ENCODE measurements around the gene CNOT2.

Gene CNOT2

DNA sequence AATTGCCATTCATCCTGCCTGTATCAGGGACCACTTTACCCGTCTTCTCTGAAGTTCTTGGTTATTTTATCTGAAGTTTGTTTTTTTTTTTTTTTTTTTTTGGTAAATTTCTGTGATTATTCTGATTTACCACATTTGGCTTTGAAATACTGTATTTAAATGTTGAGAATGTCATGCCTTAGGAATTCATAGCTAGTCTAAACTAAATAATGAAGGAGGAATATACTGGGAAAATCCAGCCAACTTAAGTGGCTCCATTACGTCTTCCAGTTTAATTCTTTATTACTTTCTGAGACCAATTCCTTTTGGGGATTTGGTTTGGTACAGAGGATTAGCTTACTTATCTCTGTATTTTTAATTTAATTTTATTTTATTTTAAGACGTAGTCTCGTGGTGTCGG is 62.6 kb downstream of the CNOT2 start:
- DNase-seq (ENCODE audit: low spot score), result no peak

- DNase-seq (ENCODE audit: low spot score), result no peak
These were observed 63.4 kb downstream of the CNOT2 start for GRCh38 chr12:70306676-70307075.

DNA sequence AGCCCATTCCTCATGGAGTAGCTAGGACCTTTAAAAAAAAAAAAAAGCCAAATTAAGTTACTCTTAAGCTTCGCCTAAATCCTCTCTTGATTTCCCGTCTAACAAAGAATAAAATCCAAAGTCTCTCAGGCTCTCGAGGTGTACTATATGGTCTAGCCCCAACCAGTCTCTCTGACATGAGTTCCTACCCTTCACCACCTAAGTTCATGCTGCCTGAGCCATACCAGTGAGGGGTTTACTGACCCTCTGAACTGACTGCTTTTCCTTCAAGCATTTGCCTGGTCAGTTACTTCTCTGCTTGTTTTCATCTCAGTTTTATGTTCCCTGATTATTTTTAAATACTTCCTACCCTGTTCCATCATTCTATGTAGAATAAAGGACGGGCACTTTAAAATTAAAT is 64.6 kb downstream of the CNOT2 start:
- no peak for DNase-seq (ENCODE audit: low spot score)

DNA sequence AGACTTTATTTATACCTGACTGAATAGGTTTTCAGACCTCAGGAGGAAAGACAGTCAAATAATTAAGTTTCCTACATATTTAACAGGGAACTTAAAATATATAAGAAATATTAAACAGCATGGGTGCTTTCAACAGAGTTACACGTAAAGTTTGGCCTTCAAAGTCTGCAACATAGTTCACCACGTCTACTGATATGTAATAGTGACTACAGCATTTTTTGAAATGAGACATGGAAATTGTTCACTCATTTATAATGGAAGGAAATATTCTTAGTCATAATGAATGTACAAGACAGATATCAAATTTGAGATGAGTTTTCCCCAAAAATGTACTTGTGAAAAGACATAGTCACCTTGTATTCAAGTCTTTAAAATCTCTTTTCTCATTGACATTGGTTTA is 66.1 kb downstream of the CNOT2 start:
- DNase-seq (ENCODE audit: low spot score), result no peak

GRCh38 chr12:70314145-70314544 is 70.9 kb downstream of the CNOT2 start:
- DNase-seq (ENCODE audit: low spot score), result no peak

DNA sequence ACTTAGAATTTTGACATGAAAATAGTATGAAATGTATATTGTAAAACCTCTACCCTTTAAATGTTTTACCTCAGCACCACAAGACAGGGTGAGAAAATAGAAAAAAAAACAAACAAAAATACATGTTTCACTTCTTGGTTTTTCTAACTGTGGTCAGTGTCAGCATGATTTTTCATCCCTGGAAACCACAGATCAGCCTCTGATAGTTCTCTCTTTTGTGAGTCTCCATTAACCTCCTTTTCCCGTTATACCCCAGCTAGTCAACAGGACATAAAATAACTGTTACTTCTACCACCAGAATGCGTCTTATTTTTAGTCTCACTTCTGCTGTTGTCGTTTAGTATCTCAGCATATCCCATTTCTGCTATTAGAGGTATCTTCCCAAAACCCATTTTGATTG is 74.5 kb downstream of the CNOT2 start:
- no peak for DNase-seq (ENCODE audit: low spot score)

- DNase-seq (ENCODE audit: low spot score), result no peak
These were observed 76.4 kb downstream of the CNOT2 start for GRCh38 chr12:70319605-70320004.

DNA sequence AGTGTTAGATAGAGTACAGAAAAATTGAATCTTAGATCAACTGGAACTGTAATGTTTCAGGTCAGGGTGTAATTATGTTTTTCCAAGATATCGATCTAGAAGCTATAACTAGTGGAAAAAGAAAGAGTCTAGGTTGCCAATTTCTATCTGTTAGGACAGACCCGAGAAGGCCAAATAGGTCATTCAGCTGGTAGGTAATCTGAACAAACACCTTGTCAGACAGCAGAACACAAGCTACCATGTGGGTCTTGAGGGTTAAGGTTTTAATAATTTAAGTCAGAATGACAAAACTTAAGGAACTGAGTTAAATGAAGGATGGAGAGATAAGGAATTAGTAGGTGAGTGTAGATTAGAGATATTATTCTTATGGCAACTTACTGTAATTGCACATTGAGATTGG is 78.0 kb downstream of the CNOT2 start:
- DNase-seq (ENCODE audit: low spot score), result no peak

- DNase-seq (ENCODE audit: low spot score), result no peak
These were observed 84.3 kb downstream of the CNOT2 start for GRCh38 chr12:70327541-70327940.

GRCh38 chr12:70329728-70330127 is 86.5 kb downstream of the CNOT2 start:
- DNase-seq (ENCODE audit: low spot score), result no peak

DNA sequence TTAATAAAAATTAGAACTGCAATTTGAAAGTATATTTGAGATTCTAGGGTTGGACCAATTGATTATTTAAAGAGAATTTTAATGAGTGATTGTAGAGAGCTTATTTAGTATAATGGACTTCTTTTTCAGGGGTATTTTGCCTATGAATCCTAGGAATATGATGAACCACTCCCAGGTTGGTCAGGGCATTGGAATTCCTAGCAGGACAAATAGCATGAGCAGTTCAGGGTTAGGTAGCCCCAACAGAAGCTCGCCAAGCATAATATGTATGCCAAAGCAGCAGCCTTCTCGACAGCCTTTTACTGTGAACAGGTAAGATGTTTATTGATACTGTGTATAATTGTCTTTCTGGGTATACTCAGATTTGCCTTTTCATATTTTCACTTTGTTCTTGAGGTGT is 86.9 kb downstream of the CNOT2 start:
- no peak for DNase-seq (ENCODE audit: low spot score)

GRCh38 chr12:70332236-70332635 is 89.0 kb downstream of the CNOT2 start:
- no peak for DNase-seq (ENCODE audit: low spot score)

GRCh38 chr12:70334742-70335141 is 91.5 kb downstream of the CNOT2 start:
- DNase-seq (ENCODE audit: low spot score), result no peak

GRCh38 chr12:70338531-70338930 is 95.3 kb downstream of the CNOT2 start:
- no peak for DNase-seq (ENCODE audit: low spot score)

GRCh38 chr12:70351076-70351475 is 107.8 kb downstream of the CNOT2 start:
- DNase-seq (ENCODE audit: low spot score), result no peak

DNA sequence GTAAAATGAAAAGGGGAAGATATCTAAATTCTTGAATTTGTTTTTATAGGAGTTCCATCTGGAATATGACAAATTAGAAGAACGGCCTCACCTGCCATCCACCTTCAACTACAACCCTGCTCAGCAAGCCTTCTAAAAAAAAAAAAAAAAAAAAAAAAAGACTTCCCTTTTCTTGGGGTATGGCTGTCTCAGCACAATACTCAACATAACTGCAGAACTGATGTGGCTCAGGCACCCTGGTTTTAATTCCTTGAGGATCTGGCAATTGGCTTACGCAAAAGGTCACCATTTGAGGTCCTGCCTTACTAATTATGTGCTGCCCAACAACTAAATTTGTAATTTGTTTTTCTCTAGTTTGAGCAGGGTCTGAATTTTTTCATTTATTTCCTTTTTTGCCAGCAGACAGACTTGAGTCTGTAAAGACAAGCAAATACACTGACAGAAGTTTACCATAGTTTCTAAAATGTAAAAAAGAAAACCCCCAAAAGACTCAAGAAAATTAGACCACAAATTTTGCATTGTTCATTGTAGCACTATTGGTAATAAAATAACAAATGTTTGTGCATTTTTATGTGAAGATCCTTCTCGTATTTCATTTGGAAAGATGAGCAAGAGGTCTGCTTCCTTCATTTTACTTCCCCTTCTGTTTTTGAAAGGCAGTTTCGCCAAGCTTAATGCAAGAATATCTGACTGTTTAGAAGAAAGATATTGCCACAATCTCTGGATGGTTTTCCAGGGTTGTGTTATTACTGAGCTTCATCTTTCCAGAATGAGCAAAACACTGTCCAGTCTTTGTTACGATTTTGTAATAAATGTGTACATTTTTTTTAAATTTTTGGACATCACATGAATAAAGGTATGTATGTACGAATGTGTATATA is 110.8 kb downstream of the CNOT2 start:
- DNase-seq (ENCODE audit: low spot score), result no peak

- no peak for DNase-seq (ENCODE audit: low spot score)
These were observed 111.6 kb downstream of the CNOT2 start for GRCh38 chr12:70354787-70355186.

DNA sequence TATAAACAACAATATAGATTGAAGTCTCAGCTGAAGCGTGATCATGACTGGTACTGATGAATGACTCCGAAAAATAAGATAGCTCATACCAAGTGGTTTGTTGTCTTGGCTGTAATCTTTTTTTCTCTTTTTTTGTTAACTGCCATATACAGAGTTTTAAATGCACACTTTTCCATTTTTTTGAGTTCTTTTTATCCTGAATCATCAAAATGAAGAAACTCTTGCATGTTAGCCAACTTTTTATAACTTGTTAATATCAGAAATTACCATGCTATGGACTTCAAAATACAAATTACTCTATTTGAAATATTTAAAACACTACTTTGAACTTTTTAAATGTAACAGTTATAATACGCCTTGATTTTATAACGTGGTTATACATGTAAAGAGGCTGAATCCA is 112.7 kb downstream of the CNOT2 start:
- no peak for DNase-seq (ENCODE audit: low spot score)

DNA sequence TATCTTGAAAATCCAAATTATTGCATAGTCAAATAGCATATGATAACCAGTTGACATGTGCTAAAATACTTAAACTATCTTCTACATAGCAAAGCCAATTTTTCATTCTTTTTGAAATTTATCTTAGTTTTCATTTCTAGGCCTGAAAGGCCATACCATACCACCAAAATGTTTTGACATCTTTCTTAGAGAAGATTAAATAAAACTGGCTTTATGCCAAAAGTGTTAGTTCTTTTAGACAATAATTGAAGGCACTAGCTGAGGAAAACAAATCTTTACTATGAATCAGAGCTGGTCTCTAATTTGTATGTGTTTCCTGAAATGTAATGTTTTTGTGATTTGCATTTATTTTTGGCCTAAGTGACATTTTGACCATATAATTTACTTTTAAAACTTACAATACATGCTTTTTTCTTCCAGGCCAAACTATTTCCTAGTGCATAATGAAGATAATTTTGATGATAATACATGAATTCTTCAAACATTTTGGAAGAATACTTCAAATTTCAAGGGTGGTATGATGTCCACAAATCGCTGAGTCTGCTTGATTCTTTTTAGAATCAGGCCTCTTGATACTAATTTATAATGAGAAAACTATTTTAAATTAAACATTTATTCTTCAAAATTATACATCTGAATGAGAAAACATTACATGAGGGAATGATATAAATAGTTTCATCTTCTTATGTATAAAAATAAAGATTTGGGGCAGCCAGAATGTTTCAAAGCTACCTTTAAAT is 116.4 kb downstream of the CNOT2 start:
- DNase-seq (ENCODE audit: low spot score), result no peak

GRCh38 chr12:70360218-70360617 is 117.0 kb downstream of the CNOT2 start:
- DNase-seq (ENCODE audit: low spot score), result no peak

DNA sequence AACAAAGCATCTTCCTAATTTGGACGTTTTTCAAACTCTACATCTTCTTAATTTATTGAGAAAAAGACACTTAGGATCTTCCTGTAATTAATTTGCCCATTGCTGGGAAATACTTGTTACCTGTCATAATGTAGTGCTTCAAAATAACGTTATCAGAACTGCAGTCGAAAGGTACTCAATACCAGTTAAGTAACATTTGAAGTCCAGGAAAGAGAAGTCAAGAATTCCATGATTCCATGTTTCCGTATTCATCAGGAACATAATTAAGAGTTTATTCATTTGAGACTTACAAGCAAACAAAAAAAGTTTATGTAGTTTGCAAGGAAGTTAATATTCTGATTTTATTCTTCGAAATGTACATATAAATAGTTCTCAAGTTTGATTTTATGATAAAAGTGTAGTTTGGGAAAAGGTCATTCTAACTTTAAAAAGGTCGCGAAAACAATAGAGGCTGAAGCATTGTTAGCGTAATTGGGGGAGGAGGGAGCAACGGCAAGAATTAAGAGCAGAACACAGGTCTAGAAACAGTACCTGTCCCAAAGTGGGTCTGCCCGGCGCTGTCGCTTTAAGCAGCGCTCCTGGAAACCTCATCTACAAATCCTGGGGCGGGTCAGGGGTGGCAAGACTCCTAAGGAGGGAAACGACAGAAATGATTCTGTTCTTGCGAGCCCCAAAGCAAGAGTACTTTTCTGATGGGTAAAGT is 121.6 kb downstream of the CNOT2 start:
- no peak for DNase-seq (ENCODE audit: low spot score)

GRCh38 chr12:70365398-70365647 is 122.1 kb downstream of the CNOT2 start:
- no peak for DNase-seq (ENCODE audit: low spot score)

All from CD4-positive, alpha-beta T cell treated with Interleukin-6 at 100 ng/mL for 8 hours (primary cell).